Gastrocnemius medialis (tissue), 4 donors: ENCODE data around the gene SPACA4. TPM values are rescaled to one million over a fixed set of nuclear protein-coding genes. Genes with fewer than 3 reads are reported as not detected.
"Not testable (repeated sequence)": the region's sequence is repeated elsewhere in the genome, so short reads cannot be mapped to it uniquely, and the experiment has no call there.

Experiments
- ATAC-seq, 2 donors: fragments of 150-250 bp; one replicate each; pipeline ENCODE4 v1.9.1; 2016
- DNase-seq, 2 donors: peaks; one replicate each; pipeline ENCODE4 v3.0.0-alpha.2; 2019
- H3K27ac ChIP-seq, 4 donors: fragments of 200-600 bp; sonication (generic); 1 replicate in 1 of 4; 2 replicates in 3 of 4; pipeline ENCODE4 v1.5.1; 2016 to 2018; ENCODE audit warnings: mild to moderate bottlenecking in 2 of 4, moderate library complexity in 1 of 4
- H3K27me3 ChIP-seq, 3 donors: fragments of 200-600 bp; sonication (generic) in 2 of 3; 1 replicate in 1 of 3; 2 replicates in 2 of 3; pipeline versions ENCODE4 v1.5.1 to v1.6.0; 2016 to 2019; ENCODE audit warnings: mild to moderate bottlenecking in 1 of 3, moderate library complexity in 1 of 3
- H3K36me3 ChIP-seq, 2 donors: fragments of 200-600 bp; sonication (generic) in 1 of 2; one replicate each; pipeline ENCODE4 v1.5.1; 2017 to 2018
- H3K4me1 ChIP-seq, 2 donors: fragments of 200-600 bp; sonication (generic) in 1 of 2; one replicate each; pipeline ENCODE4 v1.5.1; 2016 to 2017; ENCODE audit warnings: mild to moderate bottlenecking in 2 of 2
- H3K4me3 ChIP-seq, 4 donors: fragments of 200-600 bp; sonication (generic) in 3 of 4; 1 replicate in 1 of 4; 2 replicates in 3 of 4; pipeline ENCODE4 v1.5.1; 2016 to 2019; ENCODE audit warnings: mild to moderate bottlenecking in 2 of 4
- H3K9me3 ChIP-seq, 3 donors: fragments of 200-600 bp; sonication (generic) in 2 of 3; 1 replicate in 1 of 3; 2 replicates in 2 of 3; pipeline ENCODE4 v1.5.1; 2016 to 2019
- POLR2A ChIP-seq, 2 donors: fragments of 450-650 bp; IDR thresholded peaks; one replicate each; pipeline ENCODE4 v1.6.1; 2017; ENCODE audit warnings: antibody characterized with exemption in 2 of 2, mild to moderate bottlenecking in 2 of 2, moderate library complexity in 2 of 2
- in situ Hi-C, 4 donors: fragments of 200-750 bp; cut with MboI; loops; one replicate each; pipeline versions ENCODE4 v1.15.0 to v1.8.0; 2017; ENCODE audit warnings: low sequenced_read_pairs in 4 of 4
- intact Hi-C: fragments of 100-400 bp; cut with DNase I; formaldehyde crosslinking; loops from one replicate; pipeline ENCODE4 v1.15.1; 2023; ENCODE audit warnings: low total_unique reads
- total RNA-seq, 4 donors: library from RNA; depleted of rRNA; stranded (reverse); fragments of >200 nt; gene quantifications; one replicate each; pipeline versions ENCODE4 v1.1.0 to v1.2.3, GENCODE V29; 2016
- TF ChIP-seq, protein P1 (sequence below), 5 experiments: fragments of 450-650 bp in 3 of 5; fragments of 200-600 bp in 2 of 5; sonication (generic) in 2 of 5; IDR thresholded peaks in 4 of 5; conservative IDR thresholded peaks in 1 of 5; 1 replicate in 4 of 5; 2 replicates in 1 of 5; pipeline ENCODE4 v1.5.1; 2016 to 2019; ENCODE audit warnings: antibody characterized with exemption in 5 of 5, mild to moderate bottlenecking in 3 of 5, moderate library complexity in 3 of 5

The SPACA4 gene
- total RNA-seq, 4 donors from 2014 or later: not detected

DNA sequence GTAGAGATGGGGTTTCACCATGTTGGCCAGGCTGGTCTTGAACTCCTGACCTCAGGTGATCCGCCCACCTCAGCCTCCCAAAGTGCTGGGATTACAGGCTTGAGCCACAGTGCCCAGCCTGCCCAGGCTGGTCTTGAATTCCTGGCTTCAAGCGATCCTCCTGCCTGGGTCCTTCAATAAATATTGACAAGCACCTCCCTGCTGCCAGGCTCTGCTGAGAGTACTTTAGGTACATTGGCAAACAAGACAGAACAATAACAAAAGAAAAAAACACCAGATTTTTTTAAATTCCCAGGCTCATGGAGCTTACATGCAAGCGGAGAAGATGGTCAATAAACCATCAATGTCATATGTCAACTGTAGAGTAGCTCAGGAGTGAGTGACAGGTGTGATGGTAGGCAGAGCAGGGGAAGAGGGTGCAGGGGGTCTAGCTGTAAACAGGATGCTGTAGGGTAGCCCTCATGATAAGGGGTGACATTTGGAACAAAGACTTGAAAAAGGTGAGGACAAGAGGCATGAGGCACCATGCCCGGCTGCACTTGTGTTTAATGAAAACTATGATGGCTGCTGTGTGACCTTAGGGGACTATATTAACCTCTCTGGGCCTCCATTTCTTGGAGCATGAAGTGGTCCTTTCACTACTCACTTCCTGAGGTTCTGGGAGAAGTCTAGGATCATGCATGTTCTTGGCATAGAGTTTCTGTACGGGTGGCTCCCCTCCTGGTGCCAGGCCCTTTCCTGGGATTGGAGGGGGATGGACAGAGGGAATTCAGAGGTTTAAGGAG lies 35.0 kb upstream of the SPACA4 start:
- in situ Hi-C loops (no loop called here), intact Hi-C loops (no loop called here)
- H3K4me3 ChIP-seq: no peak overlapping the region
- peaks cover 11 to 14% of the 10 kb centered on the region in 2 donors for H3K4me1 ChIP-seq
- no peak for ATAC-seq
- no peak for DNase-seq
- no peaks in the 10 kb centered on the region for H3K36me3 ChIP-seq
- no peaks in the 10 kb centered on the region for H3K9me3 ChIP-seq
- H3K27ac ChIP-seq: peak overlapping the region in 3 of 4 donors; percentile 25 to 81 (median 81)
- TF ChIP-seq, protein P1, sequence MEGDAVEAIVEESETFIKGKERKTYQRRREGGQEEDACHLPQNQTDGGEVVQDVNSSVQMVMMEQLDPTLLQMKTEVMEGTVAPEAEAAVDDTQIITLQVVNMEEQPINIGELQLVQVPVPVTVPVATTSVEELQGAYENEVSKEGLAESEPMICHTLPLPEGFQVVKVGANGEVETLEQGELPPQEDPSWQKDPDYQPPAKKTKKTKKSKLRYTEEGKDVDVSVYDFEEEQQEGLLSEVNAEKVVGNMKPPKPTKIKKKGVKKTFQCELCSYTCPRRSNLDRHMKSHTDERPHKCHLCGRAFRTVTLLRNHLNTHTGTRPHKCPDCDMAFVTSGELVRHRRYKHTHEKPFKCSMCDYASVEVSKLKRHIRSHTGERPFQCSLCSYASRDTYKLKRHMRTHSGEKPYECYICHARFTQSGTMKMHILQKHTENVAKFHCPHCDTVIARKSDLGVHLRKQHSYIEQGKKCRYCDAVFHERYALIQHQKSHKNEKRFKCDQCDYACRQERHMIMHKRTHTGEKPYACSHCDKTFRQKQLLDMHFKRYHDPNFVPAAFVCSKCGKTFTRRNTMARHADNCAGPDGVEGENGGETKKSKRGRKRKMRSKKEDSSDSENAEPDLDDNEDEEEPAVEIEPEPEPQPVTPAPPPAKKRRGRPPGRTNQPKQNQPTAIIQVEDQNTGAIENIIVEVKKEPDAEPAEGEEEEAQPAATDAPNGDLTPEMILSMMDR (IDR thresholded peaks at IDR 0.05 in 4 of 5, conservative IDR thresholded peaks at IDR 0.05 in 1 of 5): no peak
- no peak for TF ChIP-seq POLR2A (IDR thresholded peaks at IDR 0.05)
- H3K27me3 ChIP-seq: no peaks in the 10 kb centered on the region

DNA sequence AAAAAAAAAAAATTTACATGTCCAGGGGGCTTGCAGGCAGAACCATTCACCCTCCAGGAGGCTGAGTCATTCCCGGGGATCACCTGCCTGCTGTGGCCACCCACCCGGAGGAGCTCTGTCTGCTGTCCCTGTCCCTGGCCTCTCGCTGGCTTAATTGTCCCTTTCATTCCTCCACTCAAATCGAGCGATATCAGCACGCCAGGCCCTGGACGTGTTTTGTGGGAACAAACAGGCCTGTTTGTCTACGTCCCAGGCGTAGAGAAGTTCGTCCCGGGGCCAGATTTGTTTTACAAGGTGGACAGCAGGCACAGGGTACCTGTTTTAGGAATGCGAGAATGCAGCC lies 33.4 kb upstream of the SPACA4 start:
- Histone ChIP-seq H3K27me3 (no peaks in the 10 kb centered on the region), H3K9me3 (no peaks in the 10 kb centered on the region), H3K4me1 (peaks cover 5% of the 10 kb centered on the region in 2 donors), H3K27ac (peak overlapping the region in 1 of 4 donors; percentile 13), H3K36me3 (no peaks in the 10 kb centered on the region), H3K4me3 (no peak overlapping the region)
- intact Hi-C loops: no loop called here
- ATAC-seq (no peak), DNase-seq (no peak)
- in situ Hi-C loops: no loop called here
- no peak for TF ChIP-seq POLR2A (IDR thresholded peaks at IDR 0.05)
- TF ChIP-seq, protein P1 (IDR thresholded peaks at IDR 0.05 in 4 of 5, conservative IDR thresholded peaks at IDR 0.05 in 1 of 5): no peak

DNA sequence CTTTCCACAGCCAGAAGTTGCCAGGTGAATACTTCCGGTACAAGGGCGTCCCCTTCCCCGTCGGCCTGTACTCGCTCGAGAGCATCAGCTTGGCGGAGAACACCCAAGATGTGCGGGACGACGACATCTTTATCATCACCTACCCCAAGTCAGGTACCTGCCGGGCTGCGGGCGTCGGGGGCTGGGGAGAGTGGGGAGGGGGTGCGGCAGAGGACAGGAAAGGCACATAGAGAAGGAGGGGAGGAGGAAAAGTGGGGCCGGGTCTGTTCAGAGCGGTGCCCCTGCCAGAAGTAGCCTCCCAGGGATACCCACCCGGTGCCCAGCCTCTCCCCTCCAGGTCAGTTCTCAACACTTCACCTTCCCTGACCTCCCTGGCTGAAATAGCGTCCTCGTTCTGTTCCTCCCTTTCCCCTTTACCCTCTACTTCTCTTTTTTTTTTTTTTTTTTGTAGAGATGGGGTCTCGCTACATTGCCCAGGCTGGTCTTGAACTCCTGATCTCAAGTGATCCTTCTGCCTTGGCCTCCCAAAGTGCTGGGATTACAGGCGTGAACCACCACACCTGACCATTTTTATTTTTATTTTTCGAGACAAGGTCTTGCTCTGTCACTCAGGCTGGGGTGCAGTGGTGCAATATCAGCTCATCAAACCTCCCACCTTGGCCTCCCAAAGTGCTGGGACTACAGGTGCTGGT lies 30.5 kb upstream of the SPACA4 start:
- H3K36me3 ChIP-seq: no peaks in the 10 kb centered on the region
- ATAC-seq (no peak), DNase-seq (no peak)
- H3K4me1 ChIP-seq: no peaks in the 10 kb centered on the region
- no peak overlapping the region for H3K27ac ChIP-seq
- intact Hi-C loops (no loop called here), in situ Hi-C loops (loop anchor here in 2 of 4 donors (25.0 kb wide), 1 partner anchor 264 kb away; a partner anchor contains a TSS)
- no peak for TF ChIP-seq POLR2A (IDR thresholded peaks at IDR 0.05)
- TF ChIP-seq, protein P1 (IDR thresholded peaks at IDR 0.05 in 4 of 5, conservative IDR thresholded peaks at IDR 0.05 in 1 of 5): no peak
- H3K9me3 ChIP-seq: no peaks in the 10 kb centered on the region
- H3K4me3 ChIP-seq: no peak overlapping the region
- no peaks in the 10 kb centered on the region for H3K27me3 ChIP-seq

DNA sequence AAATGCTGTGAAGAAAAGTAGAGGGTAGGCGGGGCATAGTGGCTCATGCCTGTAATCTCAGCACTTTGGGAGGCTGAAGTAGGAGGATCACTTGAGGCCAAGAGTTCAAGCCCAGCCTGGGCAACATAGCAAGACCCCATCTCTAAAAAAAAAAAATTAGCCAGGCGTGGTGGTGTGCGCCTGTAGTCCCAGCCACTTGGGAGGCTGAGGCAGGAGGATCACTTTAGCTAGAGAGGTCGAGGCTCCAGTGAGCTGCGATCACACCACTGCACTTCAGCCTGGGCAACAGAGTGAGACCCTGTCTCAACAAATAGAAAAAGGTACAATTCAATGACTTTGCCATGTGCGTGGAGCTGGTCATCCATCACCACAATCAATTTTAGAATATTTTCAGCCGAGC lies 28.6 kb upstream of the SPACA4 start:
- H3K4me1 ChIP-seq, H3K27ac ChIP-seq, H3K4me3 ChIP-seq, intact Hi-C loops, H3K9me3 ChIP-seq, DNase-seq, H3K27me3 ChIP-seq, H3K36me3 ChIP-seq, ATAC-seq: not testable (repeated sequence)
- in situ Hi-C loops: loop anchor here in 2 of 4 donors (25.0 kb wide), 1 partner anchor 266 kb away; a partner anchor contains a TSS

DNA sequence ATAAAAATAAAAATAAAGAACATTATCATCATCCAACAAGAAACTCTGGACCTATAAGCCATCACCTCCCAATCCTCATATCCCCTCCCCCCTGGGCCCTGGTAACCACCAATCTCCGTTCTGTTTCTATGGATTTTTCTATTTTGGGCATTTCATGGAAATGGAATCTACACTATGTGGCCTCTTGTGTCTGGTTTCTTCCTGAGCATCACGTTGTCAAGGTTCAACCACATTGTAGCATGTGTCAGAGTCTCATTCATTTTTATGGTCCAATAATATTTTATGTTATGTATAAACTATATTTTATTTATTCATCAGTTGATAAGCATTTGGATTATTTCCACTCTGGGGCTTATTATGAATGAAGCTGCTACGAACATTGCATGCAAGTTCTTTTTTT lies 27.7 kb upstream of the SPACA4 start:
- DNase-seq: no peak
- TF ChIP-seq POLR2A (IDR thresholded peaks at IDR 0.05): no peak
- TF ChIP-seq, protein P1 (IDR thresholded peaks at IDR 0.05 in 4 of 5, conservative IDR thresholded peaks at IDR 0.05 in 1 of 5): no peak
- in situ Hi-C loops (loop anchor here in 2 of 4 donors (25.0 kb wide), 1 partner anchor 267 kb away; a partner anchor contains a TSS), intact Hi-C loops (no loop called here)
- Histone ChIP-seq H3K4me3 (no peak overlapping the region), H3K9me3 (no peaks in the 10 kb centered on the region), H3K27ac (no peak overlapping the region), H3K4me1 (peaks cover 0 to 2% of the 10 kb centered on the region in 2 donors), H3K36me3 (no peaks in the 10 kb centered on the region), H3K27me3 (no peaks in the 10 kb centered on the region)
- ATAC-seq: no peak
